Endothelial cell of umbilical vein (primary cell): ENCODE results near the gene PRDM7.
"Not testable (repeated sequence)": the region's sequence is repeated elsewhere in the genome, so short reads cannot be mapped to it uniquely, and the experiment has no call there.

ENCODE experiments used
- CTCF ChIP-seq, 2 donors: IDR thresholded peaks; 1 replicate in 1 of 2; 2 replicates in 1 of 2; pipeline ENCODE4 v1.5.1; 2011; ENCODE audit warnings: low read length in 2 of 2, mild to moderate bottlenecking in 2 of 2, moderate library complexity in 2 of 2, control low read depth in 1 of 2, inconsistent platforms in 1 of 2, low read depth in 1 of 2; ENCODE audit not compliant: insufficient read depth in 1 of 2; ENCODE audit errors: extremely low read depth in 1 of 2
- EZH2 ChIP-seq: IDR thresholded peaks from 2 replicates; pipeline ENCODE4 v1.6.1; 2012; ENCODE audit warnings: borderline replicate concordance, low read depth, mild to moderate bottlenecking, moderate library complexity, low read length, inconsistent platforms; ENCODE audit not compliant: severe bottlenecking
- FOS ChIP-seq: IDR thresholded peaks from 2 replicates; pipeline ENCODE4 v1.6.1; 2011; ENCODE audit warnings: mild to moderate bottlenecking, low read length, moderate library complexity, borderline replicate concordance; ENCODE audit not compliant: insufficient read depth
- JUN ChIP-seq: IDR thresholded peaks from 2 replicates; pipeline ENCODE4 v1.6.1; 2011; ENCODE audit warnings: borderline replicate concordance, low read depth; ENCODE audit not compliant: insufficient read length, insufficient read depth
- MAX ChIP-seq: IDR thresholded peaks from 2 replicates; pipeline ENCODE4 v1.6.1; 2011; ENCODE audit not compliant: insufficient read depth, insufficient read length
- POLR2A ChIP-seq: IDR thresholded peaks from 2 replicates; pipeline ENCODE4 v1.6.1; 2012; ENCODE audit warnings: low read depth, mild to moderate bottlenecking, control low read depth, low read length
- POLR2AphosphoS5 ChIP-seq: IDR thresholded peaks from 2 replicates; pipeline ENCODE4 v1.6.1; 2012; ENCODE audit warnings: low read depth, mild to moderate bottlenecking, control low read depth, low read length, moderate library complexity; ENCODE audit not compliant: insufficient read depth

GRCh38 chr16:90094296-90094695, 17.2 kb upstream of the PRDM7 start:
- not testable (repeated sequence) for TF ChIP-seq CTCF (IDR thresholded peaks at IDR 0.05; ENCODE audit: extremely low read depth in 1 of 2, insufficient read depth in 1 of 2, low read depth in 1 of 2, low read length in 2 of 2); POLR2A; JUN; POLR2AphosphoS5; MAX; EZH2; FOS
